AG04450 (cell line): ENCODE results near the gene PITX2. TPM values are rescaled to one million over a fixed set of nuclear protein-coding genes. Genes with fewer than 3 reads are reported as not detected.

ENCODE experiments used
- CTCF ChIA-PET: fragments of 300-600, 350-600 bp; formaldehyde crosslinking; extraction: SDS; loops from one replicate; lab custom pipeline; 2022; ENCODE audit warnings: antibody characterized with exemption, inconsistent platforms; lab: Charles Lee
- POLR2A ChIA-PET: fragments of 350-600 bp; formaldehyde crosslinking; extraction: SDS; loops from one replicate; lab custom pipeline; 2021; ENCODE audit warnings: antibody characterized with exemption, inconsistent platforms; lab: Yijun Ruan, JAX
- DNase-seq: peaks from one replicate; pipeline ENCODE4 v3.0.0-alpha.2; 2011; ENCODE audit warnings: low read depth, low spot score
- H3K27ac ChIP-seq: one replicate; pipeline ENCODE4 v1.5.1; 2012; ENCODE audit warnings: low read depth, low read length, control low read depth
- H3K27me3 ChIP-seq: one replicate; pipeline ENCODE4 v1.6.0; 2012; ENCODE audit warnings: low read length; ENCODE audit not compliant: control insufficient read depth, insufficient read depth
- H3K4me3 ChIP-seq: 2 replicates; pipeline ENCODE4 v1.5.1; 2011; ENCODE audit warnings: mild to moderate bottlenecking, low read depth, low read length, control low read depth
- H3K9me3 ChIP-seq: 2 replicates; pipeline ENCODE4 v1.5.1; 2012; ENCODE audit warnings: low read length; ENCODE audit not compliant: control insufficient read depth, insufficient read depth
- polyA plus RNA-seq: library from polyadenylated mRNA; depleted of rRNA; stranded (reverse); fragments of >200 nt; gene quantifications from 2 replicates; pipeline ENCODE4 v1.2.3, GENCODE V29; 2011
- TF ChIP-seq, protein P1 (sequence below): IDR thresholded peaks from 2 replicates; pipeline ENCODE4 v1.5.1; 2011; ENCODE audit warnings: low read depth, low read length, control low read depth, inconsistent platforms

PITX2 gene
- polyA plus RNA-seq, 1 experiment, result 0.07 TPM

DNA sequence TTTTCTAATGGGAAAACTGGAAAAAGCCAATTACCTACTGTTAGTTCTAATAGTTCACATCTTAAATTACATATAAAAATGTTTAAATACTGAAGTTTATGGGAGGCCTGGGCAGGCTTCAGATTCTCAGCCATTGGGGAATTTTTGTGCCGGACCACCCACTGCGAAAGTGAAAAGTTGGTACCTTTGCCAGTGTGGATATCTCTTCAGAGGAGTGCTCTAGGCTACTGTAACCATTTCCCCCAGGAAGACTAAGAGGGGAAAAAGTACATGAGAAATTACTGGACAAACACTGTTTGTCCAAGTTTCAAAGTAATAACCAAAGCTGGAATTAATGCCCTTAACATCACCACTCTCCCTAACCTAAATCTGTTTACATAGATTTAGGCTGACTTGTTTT lies 20.8 kb downstream of the PITX2 start:
- no peak for DNase-seq
- Histone ChIP-seq H3K27ac (no peak overlapping the region), H3K27me3 (no peaks in the 10 kb centered on the region), H3K9me3 (no peaks in the 10 kb centered on the region), H3K4me3 (no peak overlapping the region)
- POLR2A ChIA-PET, result no interaction called here
- CTCF ChIA-PET, result no interaction called here
- TF ChIP-seq, protein P1, sequence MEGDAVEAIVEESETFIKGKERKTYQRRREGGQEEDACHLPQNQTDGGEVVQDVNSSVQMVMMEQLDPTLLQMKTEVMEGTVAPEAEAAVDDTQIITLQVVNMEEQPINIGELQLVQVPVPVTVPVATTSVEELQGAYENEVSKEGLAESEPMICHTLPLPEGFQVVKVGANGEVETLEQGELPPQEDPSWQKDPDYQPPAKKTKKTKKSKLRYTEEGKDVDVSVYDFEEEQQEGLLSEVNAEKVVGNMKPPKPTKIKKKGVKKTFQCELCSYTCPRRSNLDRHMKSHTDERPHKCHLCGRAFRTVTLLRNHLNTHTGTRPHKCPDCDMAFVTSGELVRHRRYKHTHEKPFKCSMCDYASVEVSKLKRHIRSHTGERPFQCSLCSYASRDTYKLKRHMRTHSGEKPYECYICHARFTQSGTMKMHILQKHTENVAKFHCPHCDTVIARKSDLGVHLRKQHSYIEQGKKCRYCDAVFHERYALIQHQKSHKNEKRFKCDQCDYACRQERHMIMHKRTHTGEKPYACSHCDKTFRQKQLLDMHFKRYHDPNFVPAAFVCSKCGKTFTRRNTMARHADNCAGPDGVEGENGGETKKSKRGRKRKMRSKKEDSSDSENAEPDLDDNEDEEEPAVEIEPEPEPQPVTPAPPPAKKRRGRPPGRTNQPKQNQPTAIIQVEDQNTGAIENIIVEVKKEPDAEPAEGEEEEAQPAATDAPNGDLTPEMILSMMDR, result no peak

DNA sequence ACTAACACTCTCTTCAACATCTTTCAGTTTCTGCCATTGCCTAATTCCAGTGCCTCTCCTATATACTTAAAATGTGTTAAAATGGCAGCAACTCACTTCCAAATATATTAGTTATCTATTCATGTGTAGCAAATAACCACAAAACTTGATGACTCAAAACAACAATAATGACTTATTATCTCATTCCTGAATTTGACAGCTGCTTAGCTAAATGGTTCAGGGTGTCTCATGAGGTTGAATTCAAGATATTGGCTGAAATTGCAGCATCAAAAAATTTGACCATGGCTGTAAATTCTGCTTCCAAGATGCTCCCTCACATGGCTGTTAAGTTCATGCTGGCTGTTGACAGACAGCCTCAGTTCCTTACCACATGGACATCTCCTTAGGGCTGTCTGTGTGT lies 25.3 kb downstream of the PITX2 start:
- ChIA-PET CTCF (no interaction called here), POLR2A (no interaction called here)
- DNase-seq, result no peak
- Histone ChIP-seq H3K27me3 (no peaks in the 10 kb centered on the region), H3K9me3 (no peaks in the 10 kb centered on the region), H3K4me3 (no peak overlapping the region), H3K27ac (no peak overlapping the region)
- TF ChIP-seq, protein P1, result no peak

DNA sequence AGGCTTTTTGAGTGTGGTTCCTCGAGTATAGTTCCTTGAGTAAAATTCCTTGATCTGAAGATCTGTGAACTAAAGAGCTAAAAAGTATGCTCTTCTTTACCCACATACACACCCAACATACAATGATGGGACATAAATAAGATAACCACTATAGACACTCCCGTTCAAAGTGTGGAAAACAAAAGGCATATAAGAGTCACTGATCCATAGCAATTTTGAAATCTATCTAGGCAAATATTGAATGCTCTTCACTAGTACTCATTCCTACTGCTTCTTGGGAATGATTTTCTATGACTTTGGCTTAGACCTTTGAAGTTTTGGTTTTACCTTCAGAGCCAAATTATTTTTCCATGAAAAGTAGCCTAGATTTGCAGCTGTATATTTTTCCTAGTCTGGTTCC lies 26.4 kb downstream of the PITX2 start:
- no peak for DNase-seq
- TF ChIP-seq, protein P1, result no peak
- ChIA-PET CTCF (interaction anchor here (1.5 kb wide), 1 partner anchor 10 kb away, joined by 9 read pairs; no protein-coding TSS in a partner anchor), POLR2A (no interaction called here)
- no peak overlapping the region for H3K27ac ChIP-seq
- H3K4me3 ChIP-seq, result no peak overlapping the region
- H3K9me3 ChIP-seq, result no peaks in the 10 kb centered on the region
- no peaks in the 10 kb centered on the region for H3K27me3 ChIP-seq

- Histone ChIP-seq H3K27ac (no peak overlapping the region), H3K4me3 (no peak overlapping the region), H3K9me3 (no peaks in the 10 kb centered on the region), H3K27me3 (no peaks in the 10 kb centered on the region)
- ChIA-PET CTCF (interaction anchor here (1.5 kb wide), 1 partner anchor 9 kb away, joined by 5 read pairs; no protein-coding TSS in a partner anchor), POLR2A (no interaction called here)
- TF ChIP-seq, protein P1, result no peak
- no peak for DNase-seq
Measured at GRCh38 chr4:110595583-110595982, 27.3 kb downstream of the PITX2 start.

- H3K27me3 ChIP-seq, result no peaks in the 10 kb centered on the region
- TF ChIP-seq, protein P1, result peak; percentile 18; the same call in 1 of the 2 replicates
- no peak for DNase-seq
- no peaks in the 10 kb centered on the region for H3K9me3 ChIP-seq
- ChIA-PET POLR2A (no interaction called here), CTCF (no interaction called here)
- H3K4me3 ChIP-seq, result no peak overlapping the region
- H3K27ac ChIP-seq, result no peak overlapping the region
Measured at GRCh38 chr4:110589297-110589696, 33.6 kb downstream of the PITX2 start.
